ENCODE data around the gene SPATA45. TPM values are rescaled to one million over a fixed set of nuclear protein-coding genes. Genes with fewer than 3 reads are reported as not detected.

The SPATA45 gene
- not detected for total RNA-seq

GRCh38 chr1:212847549-212847948 is at the start of gene SPATA45:
Gene SPATA45 (minus strand): TSS chr1:212847649. CDS start chr1:212836149, 11,500 bp downstream.
- Histone ChIP-seq H3K4me3 (no peak within 1 kb of the TSS), H3K27ac (no peak within 1 kb of the TSS), H3K9me3 (no peaks in the 10 kb centered on the region), H3K4me1 (no peaks in the 10 kb centered on the region), H3K36me3 (no peaks in the 10 kb centered on the region), H3K27me3 (no peaks in the 10 kb centered on the region)
- DNase-seq, result no peak
- TF ChIP-seq, protein P1, sequence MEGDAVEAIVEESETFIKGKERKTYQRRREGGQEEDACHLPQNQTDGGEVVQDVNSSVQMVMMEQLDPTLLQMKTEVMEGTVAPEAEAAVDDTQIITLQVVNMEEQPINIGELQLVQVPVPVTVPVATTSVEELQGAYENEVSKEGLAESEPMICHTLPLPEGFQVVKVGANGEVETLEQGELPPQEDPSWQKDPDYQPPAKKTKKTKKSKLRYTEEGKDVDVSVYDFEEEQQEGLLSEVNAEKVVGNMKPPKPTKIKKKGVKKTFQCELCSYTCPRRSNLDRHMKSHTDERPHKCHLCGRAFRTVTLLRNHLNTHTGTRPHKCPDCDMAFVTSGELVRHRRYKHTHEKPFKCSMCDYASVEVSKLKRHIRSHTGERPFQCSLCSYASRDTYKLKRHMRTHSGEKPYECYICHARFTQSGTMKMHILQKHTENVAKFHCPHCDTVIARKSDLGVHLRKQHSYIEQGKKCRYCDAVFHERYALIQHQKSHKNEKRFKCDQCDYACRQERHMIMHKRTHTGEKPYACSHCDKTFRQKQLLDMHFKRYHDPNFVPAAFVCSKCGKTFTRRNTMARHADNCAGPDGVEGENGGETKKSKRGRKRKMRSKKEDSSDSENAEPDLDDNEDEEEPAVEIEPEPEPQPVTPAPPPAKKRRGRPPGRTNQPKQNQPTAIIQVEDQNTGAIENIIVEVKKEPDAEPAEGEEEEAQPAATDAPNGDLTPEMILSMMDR (IDR thresholded peaks at IDR 0.05), result no peak
- no peak for TF ChIP-seq POLR2A (IDR thresholded peaks at IDR 0.05)

- TF ChIP-seq POLR2A (IDR thresholded peaks at IDR 0.05), result no peak
- TF ChIP-seq, protein P1 (IDR thresholded peaks at IDR 0.05), result no peak
- Histone ChIP-seq H3K4me3 (no peak overlapping the region), H3K36me3 (peaks cover 0 to 79% (median 4%) of the 10 kb centered on the region in 3 donors)
These were observed 44.7 kb upstream of the SPATA45 start for GRCh38 chr1:212892108-212892507.

DNA sequence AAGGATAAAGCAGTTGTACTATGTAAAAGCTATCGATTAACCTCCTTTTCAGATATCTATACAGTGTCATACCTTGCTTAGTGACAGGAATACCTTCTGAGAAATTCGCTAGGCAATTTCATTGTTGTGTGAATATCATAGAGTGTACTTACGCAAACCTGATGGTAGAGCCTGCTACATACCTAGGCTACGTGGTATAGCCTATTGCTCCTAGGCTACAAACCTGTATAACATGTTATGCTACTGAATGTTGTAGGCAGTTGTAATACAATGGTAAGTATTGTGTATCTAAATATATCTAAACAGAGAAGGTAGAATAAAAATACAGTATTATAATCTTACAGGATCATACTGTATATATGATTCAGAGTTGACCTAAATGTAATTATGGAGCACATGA is 37.1 kb upstream of the SPATA45 start:
- no peaks in the 10 kb centered on the region for H3K4me1 ChIP-seq
- no peak for DNase-seq
- no peaks in the 10 kb centered on the region for H3K9me3 ChIP-seq
- H3K27ac ChIP-seq, result no peak overlapping the region
- no peaks in the 10 kb centered on the region for H3K27me3 ChIP-seq
- H3K4me3 ChIP-seq, result no peak overlapping the region
- no peak for TF ChIP-seq POLR2A (IDR thresholded peaks at IDR 0.05)
- TF ChIP-seq, protein P1 (IDR thresholded peaks at IDR 0.05), result no peak
- H3K36me3 ChIP-seq, result peaks cover 0 to 62% (median 0%) of the 10 kb centered on the region in 3 donors

More at GRCh38 chr1:212892108-212892507, 44.7 kb upstream of the SPATA45 start:
- Histone ChIP-seq H3K27me3 (no peaks in the 10 kb centered on the region), H3K9me3 (no peaks in the 10 kb centered on the region), H3K27ac (no peak overlapping the region), H3K4me1 (no peaks in the 10 kb centered on the region)
- DNase-seq, result no peak

GRCh38 chr1:212879947-212880690 is 32.7 kb upstream of the SPATA45 start:
- H3K4me3 ChIP-seq, result no peak overlapping the region
- H3K9me3 ChIP-seq, result no peaks in the 10 kb centered on the region
- H3K27ac ChIP-seq, result no peak overlapping the region
- no peaks in the 10 kb centered on the region for H3K27me3 ChIP-seq
- peaks cover 0 to 39% (median 0%) of the 10 kb centered on the region in 3 donors for H3K36me3 ChIP-seq
- TF ChIP-seq, protein P1 (IDR thresholded peaks at IDR 0.05), result no peak
- TF ChIP-seq POLR2A (IDR thresholded peaks at IDR 0.05), result no peak
- DNase-seq, result no peak
- H3K4me1 ChIP-seq, result no peaks in the 10 kb centered on the region

DNA sequence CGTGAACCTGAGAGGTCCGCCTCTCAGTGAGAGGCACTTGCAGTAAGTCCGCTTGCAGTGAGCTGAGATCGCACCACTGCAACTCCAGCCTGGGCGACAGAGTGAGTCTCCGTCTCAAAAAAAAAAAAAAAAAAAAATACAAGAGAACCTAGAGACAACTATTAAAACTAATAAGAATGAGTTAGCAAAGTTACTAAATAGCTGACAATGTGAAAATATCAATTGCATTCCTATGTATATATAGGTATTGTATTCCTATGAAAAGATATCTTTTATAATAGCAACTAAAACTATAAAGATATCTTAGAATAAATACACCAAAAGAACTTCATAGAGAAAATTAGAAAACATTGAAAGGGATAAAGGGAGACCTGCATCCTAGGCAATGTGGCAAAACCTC is 31.0 kb upstream of the SPATA45 start:
- no peak overlapping the region for H3K27ac ChIP-seq
- no peak for DNase-seq
- H3K27me3 ChIP-seq, result no peaks in the 10 kb centered on the region
- no peak overlapping the region for H3K4me3 ChIP-seq
- TF ChIP-seq POLR2A (IDR thresholded peaks at IDR 0.05), result no peak
- TF ChIP-seq, protein P1 (IDR thresholded peaks at IDR 0.05), result no peak
- H3K36me3 ChIP-seq, result peaks cover 0 to 41% (median 0%) of the 10 kb centered on the region in 3 donors
- no peaks in the 10 kb centered on the region for H3K9me3 ChIP-seq
- H3K4me1 ChIP-seq, result no peaks in the 10 kb centered on the region
